ENCODE results near the gene ZBTB7B.
A peak's percentile ranks its signal among the peaks of the same experiment; 100 is the strongest.

ZBTB7B gene

GRCh38 chr1:155057788-155058211, 55.2 kb downstream of the ZBTB7B start:
- H3K4me3 ChIP-seq (ENCODE audit: low read depth, low read length), result no peak overlapping the region
- peak; percentile 15 for TF ChIP-seq CTCF (IDR thresholded peaks at IDR 0.05; ENCODE audit: low read depth, low read length)
- in situ Hi-C loops (cut with HindIII; ENCODE audit: low sequenced_read_pairs), result no loop called here
- no peak for DNase-seq (ENCODE audit: low read depth, low spot score)

GRCh38 chr1:155060736-155061135, 58.1 kb downstream of the ZBTB7B start:
- TF ChIP-seq CTCF (IDR thresholded peaks at IDR 0.05; ENCODE audit: low read depth, low read length), result no peak
- H3K4me3 ChIP-seq (ENCODE audit: low read depth, low read length), result no peak overlapping the region
- DNase-seq (ENCODE audit: low read depth, low spot score), result no peak
- in situ Hi-C loops (cut with HindIII; ENCODE audit: low sequenced_read_pairs), result no loop called here

- peak; percentile 80 for DNase-seq (ENCODE audit: low read depth, low spot score)
- H3K4me3 ChIP-seq (ENCODE audit: low read depth, low read length), result no peak overlapping the region
- in situ Hi-C loops (cut with HindIII; ENCODE audit: low sequenced_read_pairs), result no loop called here
- peak; percentile 99 for TF ChIP-seq CTCF (IDR thresholded peaks at IDR 0.05; ENCODE audit: low read depth, low read length)
Measured at GRCh38 chr1:155061381-155062150, 59.0 kb downstream of the ZBTB7B start.

GRCh38 chr1:155062151-155062686, 59.6 kb downstream of the ZBTB7B start:
- peak; percentile 22 for TF ChIP-seq CTCF (IDR thresholded peaks at IDR 0.05; ENCODE audit: low read depth, low read length)

GRCh38 chr1:155062702-155063411, 60.3 kb downstream of the ZBTB7B start:
- in situ Hi-C loops (cut with HindIII; ENCODE audit: low sequenced_read_pairs), result no loop called here
- peak; percentile 93 for TF ChIP-seq CTCF (IDR thresholded peaks at IDR 0.05; ENCODE audit: low read depth, low read length)
- H3K4me3 ChIP-seq (ENCODE audit: low read depth, low read length), result peak overlapping the region; percentile 90
- peak; percentile 50 for DNase-seq (ENCODE audit: low read depth, low spot score)

More at GRCh38 chr1:155062151-155062686, 59.6 kb downstream of the ZBTB7B start:
- in situ Hi-C loops (cut with HindIII; ENCODE audit: low sequenced_read_pairs), result no loop called here
- no peak for DNase-seq (ENCODE audit: low read depth, low spot score)
- H3K4me3 ChIP-seq (ENCODE audit: low read depth, low read length), result no peak overlapping the region

- H3K4me3 ChIP-seq (ENCODE audit: low read depth, low read length), result peak within 1 kb of the TSS; percentile 90
- in situ Hi-C loops (cut with HindIII; ENCODE audit: low sequenced_read_pairs), result no loop called here
- no peak for TF ChIP-seq CTCF (IDR thresholded peaks at IDR 0.05; ENCODE audit: low read depth, low read length)
- peak; percentile 81 for DNase-seq (ENCODE audit: low read depth, low spot score)
Measured at GRCh38 chr1:155063550-155064110, 61.0 kb downstream of the ZBTB7B start, which contains the start of gene EFNA4. TSS of gene EFNA4 (plus strand) at chr1:155063740. CDS start at chr1:155063824, 84 bp downstream.
